Measurements from ENCODE around the gene SBF2. TPM values are rescaled to one million over a fixed set of nuclear protein-coding genes. Genes with fewer than 3 reads are reported as not detected.
A peak's percentile ranks its signal among the peaks of the same experiment; 100 is the strongest.

SBF2 gene
- total and polyA plus RNA-seq, 3 donors from 2014 or later, result 27.8 to 52.8 (median 48.7) TPM

- intact Hi-C loops (cut with DNase I; ENCODE audit: low total_unique reads), result no loop called here
Measured at GRCh38 chr11:9773524-9773923, 520.5 kb downstream of the SBF2 start.

DNA sequence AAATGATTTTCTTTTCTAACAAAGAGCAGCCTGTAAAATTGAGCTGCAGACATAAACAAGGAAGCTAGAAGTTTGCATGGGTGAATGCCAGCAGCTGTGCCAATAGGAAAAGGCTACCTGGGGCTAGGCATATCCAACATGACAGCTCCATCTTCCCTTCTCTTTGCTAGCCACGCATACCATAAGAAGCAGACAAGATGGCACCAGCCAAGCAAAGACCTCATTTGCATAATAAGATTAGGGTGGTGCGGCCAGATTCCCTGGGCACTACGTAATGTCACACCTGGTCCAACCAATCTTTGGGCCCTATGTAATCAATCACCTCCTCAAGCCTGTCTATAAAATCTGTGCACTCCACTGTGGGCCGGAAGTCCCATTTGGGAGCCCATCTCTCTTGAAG, 521.8 kb downstream of the SBF2 start:
- no peak for DNase-seq
- Histone ChIP-seq H3K27me3 (no peaks in the 10 kb centered on the region), H3K4me3 (no peak overlapping the region), H3K4me1 (peaks cover 20% of the 10 kb centered on the region), H3K27ac (no peak overlapping the region), H3K36me3 (ENCODE audit: low read depth, missing control alignments) (no peaks in the 10 kb centered on the region), H3K9me3 (no peaks in the 10 kb centered on the region)
- TF ChIP-seq, protein P1, sequence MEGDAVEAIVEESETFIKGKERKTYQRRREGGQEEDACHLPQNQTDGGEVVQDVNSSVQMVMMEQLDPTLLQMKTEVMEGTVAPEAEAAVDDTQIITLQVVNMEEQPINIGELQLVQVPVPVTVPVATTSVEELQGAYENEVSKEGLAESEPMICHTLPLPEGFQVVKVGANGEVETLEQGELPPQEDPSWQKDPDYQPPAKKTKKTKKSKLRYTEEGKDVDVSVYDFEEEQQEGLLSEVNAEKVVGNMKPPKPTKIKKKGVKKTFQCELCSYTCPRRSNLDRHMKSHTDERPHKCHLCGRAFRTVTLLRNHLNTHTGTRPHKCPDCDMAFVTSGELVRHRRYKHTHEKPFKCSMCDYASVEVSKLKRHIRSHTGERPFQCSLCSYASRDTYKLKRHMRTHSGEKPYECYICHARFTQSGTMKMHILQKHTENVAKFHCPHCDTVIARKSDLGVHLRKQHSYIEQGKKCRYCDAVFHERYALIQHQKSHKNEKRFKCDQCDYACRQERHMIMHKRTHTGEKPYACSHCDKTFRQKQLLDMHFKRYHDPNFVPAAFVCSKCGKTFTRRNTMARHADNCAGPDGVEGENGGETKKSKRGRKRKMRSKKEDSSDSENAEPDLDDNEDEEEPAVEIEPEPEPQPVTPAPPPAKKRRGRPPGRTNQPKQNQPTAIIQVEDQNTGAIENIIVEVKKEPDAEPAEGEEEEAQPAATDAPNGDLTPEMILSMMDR (IDR thresholded peaks at IDR 0.05), result no peak
- no peak for TF ChIP-seq POLR2A (IDR thresholded peaks at IDR 0.05)
- 93 to 100% methylated on average over 4 of the region's 4 CpGs for WGBS, 2 donors
- intact Hi-C loops (cut with DNase I; ENCODE audit: low total_unique reads), result no loop called here

More at GRCh38 chr11:9773524-9773923, 520.5 kb downstream of the SBF2 start:
- no peaks in the 10 kb centered on the region for H3K27me3 ChIP-seq
- no peak overlapping the region for H3K27ac ChIP-seq
- peaks cover 20% of the 10 kb centered on the region for H3K4me1 ChIP-seq
- no peaks in the 10 kb centered on the region for H3K36me3 ChIP-seq (ENCODE audit: low read depth, missing control alignments)
- WGBS, 2 donors, result 90 to 98% methylated on average over 2 of the region's 2 CpGs
- peak; percentile 2 for DNase-seq
- H3K9me3 ChIP-seq, result no peaks in the 10 kb centered on the region
- no peak overlapping the region for H3K4me3 ChIP-seq
- TF ChIP-seq POLR2A (IDR thresholded peaks at IDR 0.05), result no peak
- TF ChIP-seq, protein P1 (IDR thresholded peaks at IDR 0.05), result no peak

DNA sequence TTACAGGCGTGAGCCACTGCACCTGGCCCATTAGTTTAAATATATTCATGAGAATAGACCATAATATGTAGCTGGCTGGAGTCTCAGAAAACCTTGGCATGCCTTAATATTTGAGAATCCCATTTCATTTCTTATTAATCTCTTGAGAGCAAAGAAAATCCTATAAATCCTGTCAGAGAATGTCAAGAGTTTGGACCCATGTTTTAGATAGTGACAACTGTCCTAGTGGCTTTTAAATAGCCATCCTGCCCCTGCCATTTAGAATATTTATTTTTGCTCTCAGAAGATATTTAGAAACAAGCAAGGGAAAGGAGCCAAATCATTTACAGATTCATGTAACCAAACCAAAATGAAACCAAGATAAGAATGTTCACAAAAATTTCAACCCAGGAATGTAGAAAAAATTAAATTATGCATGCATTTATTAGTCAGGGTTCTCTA, 522.9 kb downstream of the SBF2 start:
- Histone ChIP-seq H3K4me1 (peaks cover 20% of the 10 kb centered on the region), H3K27me3 (no peaks in the 10 kb centered on the region), H3K36me3 (ENCODE audit: low read depth, missing control alignments) (no peaks in the 10 kb centered on the region), H3K4me3 (no peak overlapping the region), H3K27ac (no peak overlapping the region), H3K9me3 (no peaks in the 10 kb centered on the region)
- intact Hi-C loops (cut with DNase I; ENCODE audit: low total_unique reads), result no loop called here
- WGBS, 2 donors, result 62 to 83% methylated on average over 1 of the region's 1 CpG
- no peak for DNase-seq
- TF ChIP-seq POLR2A (IDR thresholded peaks at IDR 0.05), result no peak
- TF ChIP-seq, protein P1 (IDR thresholded peaks at IDR 0.05), result no peak

DNA sequence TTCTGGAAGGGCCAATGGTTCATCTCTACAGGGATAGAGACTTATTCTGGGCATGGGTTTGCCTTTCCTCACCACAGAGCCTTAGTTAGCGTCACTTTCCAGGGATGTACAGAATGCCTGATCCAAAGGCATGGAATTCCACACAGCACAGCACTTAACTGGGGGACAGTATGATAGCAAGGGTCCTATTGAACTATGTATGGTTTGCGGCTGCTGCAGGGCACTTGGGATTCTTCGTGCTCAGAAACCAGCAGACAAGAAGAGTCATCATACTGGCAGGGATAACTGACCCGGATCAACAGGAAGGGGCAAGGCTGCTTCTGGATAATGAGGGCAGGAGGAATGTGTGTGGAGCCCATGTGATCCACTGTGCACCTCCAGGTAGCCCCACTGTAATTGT, 524.4 kb downstream of the SBF2 start:
- no peak for DNase-seq
- no peak overlapping the region for H3K4me3 ChIP-seq
- TF ChIP-seq, protein P1 (IDR thresholded peaks at IDR 0.05), result no peak
- TF ChIP-seq POLR2A (IDR thresholded peaks at IDR 0.05), result no peak
- no peaks in the 10 kb centered on the region for H3K36me3 ChIP-seq (ENCODE audit: low read depth, missing control alignments)
- 83 to 84% methylated on average over 3 to 4 of the region's 4 CpGs for WGBS, 2 donors
- intact Hi-C loops (cut with DNase I; ENCODE audit: low total_unique reads), result no loop called here
- H3K27ac ChIP-seq, result no peak overlapping the region
- peaks cover 19% of the 10 kb centered on the region for H3K4me1 ChIP-seq
- no peaks in the 10 kb centered on the region for H3K9me3 ChIP-seq
- no peaks in the 10 kb centered on the region for H3K27me3 ChIP-seq
